GM10248 (cell line): Measurements from ENCODE around the gene HCRT.
"Not testable (repeated sequence)": the region's sequence is repeated elsewhere in the genome, so short reads cannot be mapped to it uniquely, and the experiment has no call there.

Experiments
- CTCF ChIA-PET: fragments of 300-600 bp; sonication (Branson Sonifier 250); formaldehyde crosslinking; extraction: SDS; loops from one replicate; lab custom pipeline; 2021; ENCODE audit warnings: antibody characterized with exemption; lab: Yijun Ruan, JAX
- POLR2A ChIA-PET: fragments of 350-650 bp; sonication (Branson Sonifier 250); formaldehyde crosslinking; extraction: SDS; loops from one replicate; lab custom pipeline; 2020; ENCODE audit warnings: antibody characterized with exemption; lab: Yijun Ruan, JAX
- DNase-seq: peaks from one replicate; pipeline ENCODE4 v3.0.0; 2012; ENCODE audit errors: extremely low spot score
- TF ChIP-seq, protein P1 (sequence below): IDR thresholded peaks from 2 replicates; pipeline ENCODE4 v1.5.1; 2012; ENCODE audit warnings: mild to moderate bottlenecking, low read depth; ENCODE audit errors: extremely low read depth, missing control alignments, control extremely low read depth

The HCRT gene

DNA sequence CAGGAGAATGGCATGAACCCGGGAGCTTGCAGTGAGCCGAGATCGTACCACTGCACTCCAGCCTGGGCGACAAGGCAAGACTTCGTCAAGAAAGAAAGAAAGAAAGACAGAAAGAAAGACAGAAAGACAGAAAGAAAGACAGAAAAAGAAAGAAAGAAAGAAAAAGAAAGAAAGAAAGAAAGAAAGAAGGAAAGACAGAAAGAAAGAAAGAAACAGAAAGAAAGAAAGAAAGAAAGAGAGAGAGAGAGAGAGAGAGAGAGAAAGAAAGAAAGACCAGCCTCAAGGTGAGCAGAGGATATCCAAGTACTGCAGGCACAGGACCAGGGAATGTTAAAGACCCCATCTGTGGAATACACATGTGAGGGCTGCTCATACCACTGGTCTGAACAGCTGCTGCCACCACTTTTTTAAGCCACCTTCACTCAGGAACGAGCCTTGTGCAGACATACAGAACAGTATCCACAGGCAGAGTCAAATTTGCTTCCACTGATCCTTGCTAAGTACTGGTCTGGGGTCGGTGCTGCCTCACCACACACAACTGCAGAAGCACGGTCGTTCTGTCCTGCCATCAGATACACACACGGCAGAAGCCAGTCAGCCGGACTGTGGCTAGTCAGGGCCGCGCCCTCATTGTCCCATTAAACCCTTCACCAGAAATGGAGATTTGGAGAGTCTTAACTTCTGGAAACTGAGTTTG lies 38.2 kb downstream of the HCRT start:
- DNase-seq = no peak
- ChIA-PET CTCF (no interaction called here), POLR2A (no interaction called here)
- TF ChIP-seq, protein P1, sequence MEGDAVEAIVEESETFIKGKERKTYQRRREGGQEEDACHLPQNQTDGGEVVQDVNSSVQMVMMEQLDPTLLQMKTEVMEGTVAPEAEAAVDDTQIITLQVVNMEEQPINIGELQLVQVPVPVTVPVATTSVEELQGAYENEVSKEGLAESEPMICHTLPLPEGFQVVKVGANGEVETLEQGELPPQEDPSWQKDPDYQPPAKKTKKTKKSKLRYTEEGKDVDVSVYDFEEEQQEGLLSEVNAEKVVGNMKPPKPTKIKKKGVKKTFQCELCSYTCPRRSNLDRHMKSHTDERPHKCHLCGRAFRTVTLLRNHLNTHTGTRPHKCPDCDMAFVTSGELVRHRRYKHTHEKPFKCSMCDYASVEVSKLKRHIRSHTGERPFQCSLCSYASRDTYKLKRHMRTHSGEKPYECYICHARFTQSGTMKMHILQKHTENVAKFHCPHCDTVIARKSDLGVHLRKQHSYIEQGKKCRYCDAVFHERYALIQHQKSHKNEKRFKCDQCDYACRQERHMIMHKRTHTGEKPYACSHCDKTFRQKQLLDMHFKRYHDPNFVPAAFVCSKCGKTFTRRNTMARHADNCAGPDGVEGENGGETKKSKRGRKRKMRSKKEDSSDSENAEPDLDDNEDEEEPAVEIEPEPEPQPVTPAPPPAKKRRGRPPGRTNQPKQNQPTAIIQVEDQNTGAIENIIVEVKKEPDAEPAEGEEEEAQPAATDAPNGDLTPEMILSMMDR = no peak

DNA sequence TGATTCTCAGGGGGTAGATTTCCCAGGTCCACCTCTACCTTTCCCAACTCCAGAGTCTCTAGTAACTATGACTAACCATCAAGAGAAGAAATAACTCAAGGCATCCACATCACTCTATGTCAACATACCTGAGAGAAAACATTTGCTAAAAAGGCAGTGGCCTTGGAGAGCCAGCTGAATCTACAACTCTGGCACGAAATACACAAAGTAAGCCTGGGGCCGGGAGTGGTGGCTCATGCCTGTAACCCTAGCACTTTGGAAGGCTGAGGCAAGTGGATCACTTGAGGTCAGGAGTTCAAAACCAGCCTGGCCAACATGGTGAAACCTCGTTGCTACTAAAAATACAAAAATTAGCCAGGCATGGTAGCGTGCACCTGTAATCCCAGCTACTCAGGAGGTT lies 42.1 kb downstream of the HCRT start:
- CTCF ChIA-PET = interaction anchor here (0.9 to 1.6 kb wide), 5 partner anchors 11 to 123 kb away, joined by 3 to 5 read pairs (median 3); partner anchors contain the start of gene NKIRAS2

DNA sequence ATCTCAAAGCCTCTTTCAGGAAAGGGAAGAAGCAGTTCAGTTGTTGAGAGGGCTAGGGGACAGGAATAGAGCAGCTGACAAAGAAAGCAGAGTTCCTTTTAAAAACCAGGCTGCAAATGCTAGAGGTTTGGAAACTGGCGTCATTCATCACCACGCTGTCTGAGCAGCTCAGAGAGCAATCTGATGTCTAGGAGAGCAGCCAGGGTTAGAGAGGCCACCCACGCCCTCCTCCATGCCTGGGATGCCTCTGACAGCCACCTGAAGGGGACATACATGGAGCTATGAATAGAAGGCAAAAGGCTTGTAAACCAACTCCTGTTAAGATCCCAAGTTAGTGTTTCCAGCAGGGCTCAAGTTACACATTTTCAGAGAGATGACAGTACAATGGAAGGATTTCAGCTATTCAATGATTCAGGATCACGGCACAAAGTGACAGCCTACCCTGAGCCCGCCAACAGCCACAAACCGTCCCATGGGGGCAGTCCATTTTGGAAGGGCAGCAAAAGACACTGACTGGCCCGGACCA lies 42.8 kb downstream of the HCRT start:
- ChIA-PET CTCF (interaction anchor here (0.9 to 1.6 kb wide), 5 partner anchors 10 to 122 kb away, joined by 3 to 5 read pairs (median 3); partner anchors contain the start of gene NKIRAS2), POLR2A (interaction anchor here (0.8 kb wide), 1 partner anchor 126 kb away, joined by 3 read pairs; no protein-coding TSS in a partner anchor)

More for the DNA sequence above, 42.1 kb downstream of the HCRT start:
- POLR2A ChIA-PET, DNase-seq: not testable (repeated sequence)

DNA sequence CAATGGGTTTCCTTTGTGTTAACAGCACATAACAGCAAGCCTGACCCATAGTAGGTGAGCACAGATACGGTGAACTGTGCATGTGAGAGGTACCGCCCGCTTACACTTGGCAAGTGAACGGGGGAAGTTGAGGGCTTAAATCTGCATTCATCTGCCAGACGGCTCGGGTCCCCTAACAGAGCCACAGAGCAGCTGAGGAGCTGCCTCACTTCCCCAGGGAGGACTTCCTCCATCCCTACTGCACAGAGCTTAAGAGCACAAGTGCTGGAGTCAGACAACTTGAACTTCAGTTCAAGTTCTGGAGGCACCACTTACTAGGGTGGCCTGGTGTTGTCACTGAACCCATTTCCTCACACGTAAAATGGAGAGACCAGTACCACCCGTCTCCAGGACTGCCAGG lies 43.9 kb downstream of the HCRT start:
- POLR2A ChIA-PET = no interaction called here
- no peak for DNase-seq
- CTCF ChIA-PET = interaction anchor here (0.7 to 1.4 kb wide), 2 partner anchors 8 to 12 kb away, joined by 3 read pairs; no protein-coding TSS in a partner anchor
- TF ChIP-seq, protein P1 = no peak

More for the DNA sequence above, 42.8 kb downstream of the HCRT start:
- no peak for DNase-seq
- TF ChIP-seq, protein P1 = no peak

DNA sequence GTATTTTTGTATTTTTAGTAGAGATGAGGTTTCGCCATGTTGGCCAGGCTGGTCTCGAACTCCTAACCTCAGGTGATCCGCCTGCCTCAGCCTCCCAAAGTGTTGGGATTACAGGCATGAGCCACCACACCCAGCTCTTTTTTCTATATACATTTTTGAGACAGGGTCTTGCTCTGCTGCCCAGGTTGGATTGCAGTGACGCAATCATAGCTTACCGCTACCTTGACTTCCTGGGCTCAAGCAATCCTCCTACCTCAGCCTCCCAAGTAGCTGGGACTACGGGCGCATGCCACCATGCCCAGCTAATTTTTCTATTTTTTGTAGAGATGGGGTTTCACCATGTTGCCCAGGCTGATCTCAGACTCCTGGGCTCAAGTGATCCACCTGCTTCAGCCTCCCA lies 44.6 kb downstream of the HCRT start:
- CTCF ChIA-PET = interaction anchor here (0.7 to 2.3 kb wide), 3 partner anchors 8 to 75 kb away, joined by 3 to 5 read pairs (median 3); no protein-coding TSS in a partner anchor
- POLR2A ChIA-PET, DNase-seq: not testable (repeated sequence)

DNA sequence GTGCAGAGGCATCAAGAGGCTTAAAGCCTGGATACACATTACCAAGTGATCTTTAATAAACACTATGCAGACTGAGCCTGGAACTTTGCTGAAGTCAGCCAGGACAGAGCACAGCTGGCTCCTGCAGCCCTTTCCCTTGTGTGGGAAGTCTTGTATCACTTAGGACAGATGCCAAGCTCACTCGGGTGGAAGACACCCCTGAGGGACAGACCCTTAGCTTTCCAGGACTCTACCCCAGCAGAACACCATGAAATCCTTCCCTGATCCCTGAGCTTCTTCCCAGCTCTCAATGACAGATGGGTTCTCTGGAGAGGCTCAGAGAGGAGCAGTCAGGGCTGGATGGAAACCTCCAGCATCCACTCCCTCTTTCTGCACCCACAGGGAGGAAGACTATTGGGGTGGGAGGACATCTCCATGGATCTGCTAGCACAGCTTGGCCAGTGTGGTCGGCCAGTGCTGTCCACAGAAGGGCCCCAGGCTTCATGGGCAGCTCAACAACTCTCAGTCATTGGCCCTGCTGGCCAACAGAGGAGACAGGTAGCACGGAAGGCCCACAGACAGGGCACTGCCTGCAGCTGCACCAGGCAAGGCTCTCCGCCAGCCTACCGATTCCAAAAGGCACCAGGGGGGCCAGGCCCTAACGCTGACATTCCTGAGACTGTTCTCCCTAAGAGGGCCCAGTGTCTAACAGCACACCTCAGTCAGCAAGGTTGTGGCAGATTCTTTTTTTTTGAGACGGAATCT lies 46.3 kb downstream of the HCRT start:
- DNase-seq = no peak
- POLR2A ChIA-PET = no interaction called here
- CTCF ChIA-PET = interaction anchor here (0.9 to 4.3 kb wide), 13 partner anchors 10 to 389 kb away, joined by 3 to 15 read pairs (median 3); partner anchors contain the start of gene KAT2A
- TF ChIP-seq, protein P1 = no peak

DNA sequence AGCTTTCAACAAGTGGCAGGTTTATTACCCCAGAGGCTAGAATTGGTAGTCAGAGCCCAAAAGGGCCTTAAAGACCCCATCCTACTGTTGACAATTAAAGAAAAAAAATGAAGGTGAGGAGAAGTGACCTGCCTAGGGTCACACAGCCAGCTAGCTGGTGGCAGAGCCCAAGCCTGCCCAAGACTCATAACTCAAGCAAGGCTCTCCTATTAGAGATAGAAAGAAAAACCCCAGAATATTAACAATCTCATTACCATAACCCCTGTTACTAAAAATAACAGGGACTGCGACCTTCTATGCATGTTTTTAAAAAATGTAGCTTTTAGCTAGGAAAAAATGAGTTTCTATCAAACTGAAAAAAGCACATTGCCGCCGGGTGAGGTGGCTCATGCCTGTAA lies 48.6 kb downstream of the HCRT start:
- ChIA-PET CTCF (interaction anchor here (1.1 to 4.3 kb wide), 13 partner anchors 9 to 113 kb away, joined by 3 to 15 read pairs (median 4); partner anchors contain the start of gene DHX58), POLR2A (interaction anchor here (0.6 to 0.9 kb wide), 2 partner anchors 55 to 170 kb away, joined by 3 to 11 read pairs; partner anchors contain the start of gene CNP)
- DNase-seq = no peak
- TF ChIP-seq, protein P1 = no peak
